Astrocyte of the cerebellum (primary cell): Measurements from ENCODE around the gene MOV10L1.

Experiments used
- DNase-seq: peaks from one replicate; pipeline ENCODE4 v3.0.0-alpha.2; 2011; ENCODE audit warnings: low read depth
- H3K4me3 ChIP-seq: 2 replicates; pipeline ENCODE4 v1.5.1; 2011; ENCODE audit warnings: mild to moderate bottlenecking, low read depth, low read length, moderate library complexity
- CTCF ChIP-seq: IDR thresholded peaks from 2 replicates; pipeline ENCODE4 v1.5.1; 2012; ENCODE audit warnings: low read length, low read depth, moderate library complexity, mild to moderate bottlenecking; ENCODE audit errors: missing control alignments
- in situ Hi-C: cut with HindIII; loops from 2 replicates; pipeline ENCODE4 v1.10.0; 2017; ENCODE audit warnings: low sequenced_read_pairs

Gene MOV10L1

GRCh38 chr22:50171965-50172421 lies 82.2 kb downstream of the MOV10L1 start:
- H3K4me3 ChIP-seq, result no peak overlapping the region
- no peak for TF ChIP-seq CTCF
- in situ Hi-C loops, result no loop called here
- DNase-seq, result no peak

- no peak for TF ChIP-seq CTCF
- DNase-seq, result no peak
- H3K4me3 ChIP-seq, result no peak overlapping the region
- in situ Hi-C loops, result no loop called here
Observed at GRCh38 chr22:50173311-50173982, 83.6 kb downstream of the MOV10L1 start.

GRCh38 chr22:50173983-50174355 lies 84.2 kb downstream of the MOV10L1 start:
- no peak for TF ChIP-seq CTCF
- in situ Hi-C loops, result no loop called here
- H3K4me3 ChIP-seq, result no peak overlapping the region
- DNase-seq, result no peak

- H3K4me3 ChIP-seq, result no peak overlapping the region
- TF ChIP-seq CTCF, result no peak
- in situ Hi-C loops, result no loop called here
- no peak for DNase-seq
Observed at GRCh38 chr22:50174382-50175190, 84.8 kb downstream of the MOV10L1 start.

- no peak for DNase-seq
- in situ Hi-C loops, result no loop called here
- no peak overlapping the region for H3K4me3 ChIP-seq
- no peak for TF ChIP-seq CTCF
Observed at GRCh38 chr22:50175191-50175461, 85.3 kb downstream of the MOV10L1 start.

GRCh38 chr22:50175921-50176849 lies 86.4 kb downstream of the MOV10L1 start:
- TF ChIP-seq CTCF, result no peak
- in situ Hi-C loops, result no loop called here
- DNase-seq, result no peak
- no peak overlapping the region for H3K4me3 ChIP-seq
